Neural crest cell (in vitro differentiated cells): ENCODE measurements around the gene TBC1D30. TPM values are rescaled to one million over a fixed set of nuclear protein-coding genes. Genes with fewer than 3 reads are reported as not detected.
A peak's percentile ranks its signal among the peaks of the same experiment; 100 is the strongest.

Experiments
- DNase-seq: peaks from one replicate; pipeline ENCODE4 v3.0.0; 2021; ENCODE audit warnings: low read depth, mixed read lengths, low spot score
- H3K27ac Mint-ChIP-seq: one replicate; pipeline ENCODE4 v1.8.0; 2021; ENCODE audit warnings: mild to moderate bottlenecking, mixed read lengths; ENCODE audit not compliant: unreplicated experiment
- H3K27me3 Mint-ChIP-seq: 2 replicates; pipeline ENCODE4 v1.8.0; 2021; ENCODE audit warnings: low read depth, mild to moderate bottlenecking, mixed read lengths
- H3K36me3 Mint-ChIP-seq: 2 replicates; pipeline ENCODE4 v1.8.0; 2021; ENCODE audit warnings: low read depth, mild to moderate bottlenecking, mixed read lengths
- H3K4me1 Mint-ChIP-seq: 2 replicates; pipeline ENCODE4 v1.8.0; 2021; ENCODE audit warnings: mixed read lengths
- H3K4me3 Mint-ChIP-seq: one replicate; pipeline ENCODE4 v1.8.0; 2021; ENCODE audit warnings: mild to moderate bottlenecking, mixed read lengths
- H3K9me3 Mint-ChIP-seq: 2 replicates; pipeline ENCODE4 v1.8.0; 2021; ENCODE audit warnings: mixed read lengths
- total RNA-seq: library from RNA; stranded (reverse); gene quantifications from 2 replicates; pipeline ENCODE4 v1.2.1, GENCODE V29; 2021
- TF ChIP-seq, protein P1 (sequence below): fragments of 200-600 bp; sonication (generic); conservative IDR thresholded peaks from 2 replicates; pipeline ENCODE4 v1.5.0; 2021; ENCODE audit warnings: antibody characterized with exemption, mild to moderate bottlenecking

Gene TBC1D30
- total RNA-seq, 1 donor from 2014 or later, result 2.6 TPM

DNA sequence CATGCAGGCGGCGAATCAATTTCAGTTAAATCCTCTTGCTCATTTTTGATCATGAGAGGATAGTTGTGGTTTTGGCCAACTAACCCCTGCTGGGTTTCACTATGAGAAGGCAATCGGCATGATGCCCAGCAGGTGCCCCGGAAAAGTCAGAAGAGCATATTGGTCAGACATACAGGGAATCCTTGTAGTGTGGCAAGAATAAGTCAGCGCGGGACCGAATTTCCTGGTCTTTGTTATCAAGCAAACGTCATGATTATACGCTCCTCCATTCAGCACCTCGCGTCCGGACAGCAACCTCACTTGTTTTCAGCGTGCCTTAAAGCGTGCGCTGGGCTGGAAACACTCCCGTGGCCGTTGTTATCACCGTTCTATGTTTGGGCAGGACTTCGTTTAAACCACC, 1.8 kb downstream of the TBC1D30 start:
- Mint-ChIP-seq H3K36me3 (peaks cover 4% of the 10 kb centered on the region), H3K27me3 (peaks cover 87% of the 10 kb centered on the region), H3K4me3 (peak overlapping the region; percentile 83), H3K27ac (no peak overlapping the region), H3K9me3 (peaks cover 5% of the 10 kb centered on the region), H3K4me1 (peaks cover 24% of the 10 kb centered on the region)
- peak; percentile 65 for DNase-seq
- TF ChIP-seq, protein P1, sequence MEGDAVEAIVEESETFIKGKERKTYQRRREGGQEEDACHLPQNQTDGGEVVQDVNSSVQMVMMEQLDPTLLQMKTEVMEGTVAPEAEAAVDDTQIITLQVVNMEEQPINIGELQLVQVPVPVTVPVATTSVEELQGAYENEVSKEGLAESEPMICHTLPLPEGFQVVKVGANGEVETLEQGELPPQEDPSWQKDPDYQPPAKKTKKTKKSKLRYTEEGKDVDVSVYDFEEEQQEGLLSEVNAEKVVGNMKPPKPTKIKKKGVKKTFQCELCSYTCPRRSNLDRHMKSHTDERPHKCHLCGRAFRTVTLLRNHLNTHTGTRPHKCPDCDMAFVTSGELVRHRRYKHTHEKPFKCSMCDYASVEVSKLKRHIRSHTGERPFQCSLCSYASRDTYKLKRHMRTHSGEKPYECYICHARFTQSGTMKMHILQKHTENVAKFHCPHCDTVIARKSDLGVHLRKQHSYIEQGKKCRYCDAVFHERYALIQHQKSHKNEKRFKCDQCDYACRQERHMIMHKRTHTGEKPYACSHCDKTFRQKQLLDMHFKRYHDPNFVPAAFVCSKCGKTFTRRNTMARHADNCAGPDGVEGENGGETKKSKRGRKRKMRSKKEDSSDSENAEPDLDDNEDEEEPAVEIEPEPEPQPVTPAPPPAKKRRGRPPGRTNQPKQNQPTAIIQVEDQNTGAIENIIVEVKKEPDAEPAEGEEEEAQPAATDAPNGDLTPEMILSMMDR, result no peak

DNA sequence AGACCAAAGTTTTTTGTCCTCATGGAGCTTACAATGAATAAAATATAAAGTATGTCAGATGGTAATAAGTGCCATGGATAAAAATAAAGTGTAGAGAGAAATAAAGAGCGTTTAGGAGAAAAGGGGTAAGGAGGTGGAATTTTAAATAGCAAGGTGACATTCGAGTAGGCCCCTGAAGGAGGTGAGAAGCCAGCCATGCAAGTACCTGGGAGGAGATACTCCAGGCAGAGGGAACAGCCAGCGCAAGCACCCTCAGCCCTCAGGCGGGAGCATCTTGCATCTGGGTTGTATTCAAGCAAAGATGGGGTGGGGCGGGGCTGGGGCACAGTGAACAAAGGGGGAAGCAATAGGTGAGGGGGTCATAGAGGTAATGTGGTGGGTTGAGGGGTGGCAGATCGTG, 4.3 kb downstream of the TBC1D30 start:
- Mint-ChIP-seq H3K27me3 (peaks cover 77% of the 10 kb centered on the region), H3K36me3 (peaks cover 4% of the 10 kb centered on the region), H3K4me1 (peaks cover 17% of the 10 kb centered on the region), H3K4me3 (no peak overlapping the region), H3K27ac (no peak overlapping the region), H3K9me3 (peaks cover 3% of the 10 kb centered on the region)
- no peak for DNase-seq
- TF ChIP-seq, protein P1, result no peak

DNA sequence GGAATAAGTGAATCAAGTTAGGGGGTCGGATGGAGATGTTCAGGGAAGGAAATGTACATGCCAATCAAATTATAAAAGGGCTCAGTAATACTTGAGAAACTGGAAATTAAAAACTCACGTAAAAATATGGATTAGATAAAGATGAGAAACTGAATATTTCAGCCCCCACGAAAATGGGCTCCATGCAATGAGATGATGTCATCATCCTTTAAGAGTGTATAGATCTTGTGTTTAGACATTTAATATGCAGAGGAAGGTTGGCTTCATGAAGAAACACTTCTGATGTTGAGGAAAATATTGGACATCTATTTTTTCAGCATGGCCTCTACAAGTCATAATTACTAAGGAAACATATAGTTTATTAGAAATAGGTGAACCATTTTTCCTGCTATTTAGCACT, 9.5 kb downstream of the TBC1D30 start:
- TF ChIP-seq, protein P1, result no peak
- Mint-ChIP-seq H3K4me3 (no peak overlapping the region), H3K4me1 (no peaks in the 10 kb centered on the region), H3K27ac (no peak overlapping the region), H3K9me3 (no peaks in the 10 kb centered on the region), H3K36me3 (no peaks in the 10 kb centered on the region), H3K27me3 (peaks cover 27% of the 10 kb centered on the region)
- no peak for DNase-seq

- Mint-ChIP-seq H3K27me3 (peaks cover 7% of the 10 kb centered on the region), H3K4me1 (no peaks in the 10 kb centered on the region), H3K27ac (no peak overlapping the region), H3K4me3 (no peak overlapping the region), H3K36me3 (no peaks in the 10 kb centered on the region), H3K9me3 (no peaks in the 10 kb centered on the region)
- DNase-seq, result no peak
- TF ChIP-seq, protein P1, result no peak
Observed at GRCh38 chr12:64835901-64836300, 11.5 kb downstream of the TBC1D30 start.

- no peaks in the 10 kb centered on the region for H3K4me1 Mint-ChIP-seq
- no peak for DNase-seq
- no peak overlapping the region for H3K4me3 Mint-ChIP-seq
- no peak overlapping the region for H3K27ac Mint-ChIP-seq
- H3K27me3 Mint-ChIP-seq, result peaks cover 8% of the 10 kb centered on the region
- H3K36me3 Mint-ChIP-seq, result no peaks in the 10 kb centered on the region
- H3K9me3 Mint-ChIP-seq, result no peaks in the 10 kb centered on the region
- TF ChIP-seq, protein P1, result no peak
Observed at GRCh38 chr12:64836856-64837255, 12.4 kb downstream of the TBC1D30 start.

- no peaks in the 10 kb centered on the region for H3K9me3 Mint-ChIP-seq
Observed at GRCh38 chr12:64837427-64837826, 13.0 kb downstream of the TBC1D30 start.

More at GRCh38 chr12:64837427-64837826, 13.0 kb downstream of the TBC1D30 start:
- H3K27me3 Mint-ChIP-seq, result peaks cover 10% of the 10 kb centered on the region
- no peak overlapping the region for H3K4me3 Mint-ChIP-seq
- H3K4me1 Mint-ChIP-seq, result no peaks in the 10 kb centered on the region
- DNase-seq, result no peak
- H3K36me3 Mint-ChIP-seq, result no peaks in the 10 kb centered on the region
- TF ChIP-seq, protein P1, result no peak
- H3K27ac Mint-ChIP-seq, result no peak overlapping the region
